SK-N-SH (cell line): Measurements from ENCODE around the gene CBFA2T2. TPM values are rescaled to one million over a fixed set of nuclear protein-coding genes. Genes with fewer than 3 reads are reported as not detected.
A peak's percentile ranks its signal among the peaks of the same experiment; 100 is the strongest.

Source experiments
- CTCF ChIA-PET: fragments of 300-600, 350-600 bp; formaldehyde crosslinking; extraction: SDS; loops from one replicate; lab custom pipeline; 2021; lab: Yijun Ruan, JAX
- POLR2A ChIA-PET: fragments of 350-600 bp; sonication (Branson Sonifier 250); formaldehyde crosslinking; extraction: SDS; loops from one replicate; lab custom pipeline; 2020; ENCODE audit warnings: antibody characterized with exemption, inconsistent platforms; lab: Yijun Ruan, JAX
- DNase-seq: peaks from one replicate; pipeline ENCODE4 v3.0.0; 2012
- H2AFZ ChIP-seq: fragments of 200-600 bp; sonication (generic); 2 replicates; pipeline ENCODE4 v1.8.1; 2016; ENCODE audit warnings: antibody characterized with exemption, mild to moderate bottlenecking, low read depth
- H3F3A ChIP-seq: fragments of 200-600 bp; sonication (generic); replicated peaks from 2 replicates; pipeline ENCODE3; 2016; ENCODE audit warnings: antibody characterized with exemption, mild to moderate bottlenecking; ENCODE audit not compliant: insufficient read depth
- H3K27ac ChIP-seq, 2 experiments: fragments of 200-500 bp in 1 of 2; fragments of 200-600 bp in 1 of 2; sonication (Bioruptor generic) in 1 of 2; sonication (generic), shearing (Covaris generic) in 1 of 2; 2 replicates each; pipeline versions ENCODE4 v1.5.1 to v1.6.1; 2014 to 2016; ENCODE audit warnings: low read depth in 2 of 2, inconsistent platforms in 1 of 2, low read length in 1 of 2, mild to moderate bottlenecking in 1 of 2, mixed read lengths in 1 of 2
- H3K27me3 ChIP-seq: fragments of 200-600 bp; sonication (generic), shearing (Covaris generic); 2 replicates; pipeline ENCODE4 v1.6.1; 2016; ENCODE audit warnings: mixed run types; ENCODE audit not compliant: insufficient read depth
- H3K36me3 ChIP-seq, 2 experiments: fragments of 200-500 bp in 1 of 2; fragments of 200-600 bp in 1 of 2; sonication (Bioruptor generic) in 1 of 2; sonication (generic) in 1 of 2; replicated peaks in 1 of 2; 2 replicates each; pipeline versions ENCODE3 to v1.5.1; 2014 to 2016; ENCODE audit warnings: low read length in 1 of 2, mild to moderate bottlenecking in 1 of 2; ENCODE audit not compliant: insufficient read depth in 2 of 2, control insufficient read depth in 1 of 2
- H3K4me1 ChIP-seq, 2 experiments: fragments of 200-500 bp in 1 of 2; fragments of 200-600 bp in 1 of 2; sonication (Bioruptor generic) in 1 of 2; sonication (generic), shearing (Covaris generic) in 1 of 2; 2 replicates each; pipeline versions ENCODE4 v1.5.1 to v1.6.1; 2014 to 2016; ENCODE audit warnings: low read depth in 1 of 2, low read length in 1 of 2, mixed run types in 1 of 2; ENCODE audit not compliant: insufficient read depth in 2 of 2, control insufficient read depth in 1 of 2
- H3K4me2 ChIP-seq: fragments of 200-600 bp; sonication (generic), shearing (Covaris generic); 2 replicates; pipeline ENCODE4 v1.6.1; 2017; ENCODE audit warnings: mixed run types
- H3K4me3 ChIP-seq, 2 experiments: fragments of 200-500 bp in 1 of 2; fragments of 200-600 bp in 1 of 2; sonication (Bioruptor generic) in 1 of 2; sonication (generic), shearing (Covaris generic) in 1 of 2; 2 replicates each; pipeline versions ENCODE4 v1.5.1 to v1.8.1; 2014 to 2016; ENCODE audit warnings: low read depth in 2 of 2, inconsistent platforms in 1 of 2, low read length in 1 of 2, mild to moderate bottlenecking in 1 of 2, mixed read lengths in 1 of 2, moderate library complexity in 1 of 2
- H3K79me2 ChIP-seq: fragments of 200-600 bp; sonication (generic); 2 replicates; pipeline ENCODE4 v1.8.1; 2017; ENCODE audit warnings: mild to moderate bottlenecking; ENCODE audit not compliant: insufficient read depth
- H3K9ac ChIP-seq: fragments of 200-600 bp; sonication (generic); 2 replicates; pipeline ENCODE4 v1.6.1; 2017; ENCODE audit warnings: mixed run types
- H3K9me2 ChIP-seq: fragments of 200-600 bp; sonication (generic); 2 replicates; pipeline ENCODE4 v1.6.1; 2017; ENCODE audit warnings: mixed run types
- H3K9me3 ChIP-seq: fragments of 200-600 bp; sonication (generic); 2 replicates; pipeline ENCODE4 v1.6.1; 2017; ENCODE audit warnings: mixed run types, mild to moderate bottlenecking, moderate library complexity
- H4K20me1 ChIP-seq: fragments of 200-600 bp; sonication (generic); 2 replicates; pipeline ENCODE4 v1.6.1; 2017; ENCODE audit warnings: mild to moderate bottlenecking, mixed run types; ENCODE audit not compliant: insufficient read depth
- CTCF ChIP-seq: fragments of 200-600 bp; sonication (generic); IDR thresholded peaks from 2 replicates; pipeline ENCODE4 v1.6.1; 2017; ENCODE audit warnings: antibody characterized with exemption, mild to moderate bottlenecking, moderate library complexity
- EP300 ChIP-seq, 2 experiments: IDR thresholded peaks; 2 replicates each; pipeline versions ENCODE4 v1.4.0 to v1.6.1; 2012; ENCODE audit warnings: borderline replicate concordance in 1 of 2, low read depth in 1 of 2, low read length in 1 of 2
- EZH2phosphoT487 ChIP-seq: fragments of 200-600 bp; sonication (generic); IDR thresholded peaks from 2 replicates; pipeline ENCODE4 v1.6.1; 2017; ENCODE audit warnings: low read depth, mixed run types, mild to moderate bottlenecking, antibody characterized with exemption, moderate library complexity, borderline replicate concordance
- FOXJ3 ChIP-seq: sonication (generic); formaldehyde crosslinking; IDR thresholded peaks from 2 replicates; pipeline ENCODE4 v1.5.1; 2020; ENCODE audit warnings: mild to moderate bottlenecking, missing genetic modification reagents
- FOXM1 ChIP-seq: IDR thresholded peaks from 2 replicates; pipeline ENCODE4 v1.4.0; 2012; ENCODE audit warnings: low read depth, mild to moderate bottlenecking
- GABPA ChIP-seq: IDR thresholded peaks from 2 replicates; pipeline ENCODE4 v1.4.0; 2012; ENCODE audit warnings: low read depth, mild to moderate bottlenecking
- JUND ChIP-seq: IDR thresholded peaks from 2 replicates; pipeline ENCODE4 v1.4.0; 2012
- MAX ChIP-seq: IDR thresholded peaks from 2 replicates; pipeline ENCODE4 v1.4.0; 2012; ENCODE audit warnings: low read depth
- NRF1 ChIP-seq: IDR thresholded peaks from 2 replicates; pipeline ENCODE4 v1.6.1; 2012; ENCODE audit warnings: low read depth, mild to moderate bottlenecking, low read length
- PBX3 ChIP-seq: IDR thresholded peaks from 2 replicates; pipeline ENCODE4; 2012
- POLR2AphosphoS5 ChIP-seq: IDR thresholded peaks from 2 replicates; pipeline ENCODE4 v1.6.1; 2012; ENCODE audit warnings: low read depth, low read length
- RAD21 ChIP-seq: IDR thresholded peaks from 2 replicates; pipeline ENCODE4 v1.6.1; 2012; ENCODE audit warnings: mild to moderate bottlenecking, low read length
- RFX5 ChIP-seq: IDR thresholded peaks from 2 replicates; pipeline ENCODE4 v1.6.1; 2012; ENCODE audit warnings: mild to moderate bottlenecking, improper control_type of control experiment, low read length
- RXRA ChIP-seq: IDR thresholded peaks from 2 replicates; pipeline ENCODE4 v1.4.0; 2012; ENCODE audit warnings: low read depth, mild to moderate bottlenecking, borderline replicate concordance
- SIN3A ChIP-seq: IDR thresholded peaks from 2 replicates; pipeline ENCODE4 v1.6.1; 2012; ENCODE audit warnings: low read depth, mild to moderate bottlenecking, low read length, moderate library complexity, borderline replicate concordance
- SMC3 ChIP-seq: IDR thresholded peaks from 2 replicates; pipeline ENCODE4 v1.6.1; 2012; ENCODE audit warnings: low read depth, low read length, improper control_type of control experiment
- TAF1 ChIP-seq: IDR thresholded peaks from 2 replicates; pipeline ENCODE4 v1.6.1; 2012; ENCODE audit warnings: low read depth, mild to moderate bottlenecking, low read length, moderate library complexity, borderline replicate concordance
- TEAD4 ChIP-seq: IDR thresholded peaks from 2 replicates; pipeline ENCODE4 v1.4.0; 2012; ENCODE audit warnings: mild to moderate bottlenecking, borderline replicate concordance; ENCODE audit not compliant: insufficient read depth
- USF1 ChIP-seq: IDR thresholded peaks from 2 replicates; pipeline ENCODE4 v1.4.0; 2012; ENCODE audit warnings: low read depth, borderline replicate concordance
- YY1 ChIP-seq: IDR thresholded peaks from 2 replicates; pipeline ENCODE4 v1.4.0; 2012; ENCODE audit warnings: low read depth, mild to moderate bottlenecking
- WGBS: methylation state at CpG from one replicate; pipeline ENCODE4 v1.1.6; 2017; ENCODE audit warnings: low lambda C conversion rate; 5-methylcytosine and 5-hydroxymethylcytosine counted together
- polyA plus RNA-seq, 3 experiments: library from polyadenylated mRNA; depleted of rRNA; stranded (reverse); fragments of >200 nt; gene quantifications; 2 replicates each; pipeline ENCODE4 v1.2.3, GENCODE V29; 2012

Gene CBFA2T2
- polyA plus RNA-seq, 1 of the 3 experiments (the other 2 are of a cell fraction) = 11.0 TPM

- TF ChIP-seq FOXJ3 = no peak
- peak; percentile 80 for TF ChIP-seq GABPA
- TF ChIP-seq FOXM1 = no peak
- TF ChIP-seq POLR2AphosphoS5 = peak; percentile 83; the same call in 1 of the 2 replicates
- TF ChIP-seq RXRA = no peak
- TF ChIP-seq RFX5 = no peak
- 0 out of 2 replicates have a peak, but pooled peaks have one; percentile 2 for TF ChIP-seq PBX3
- peak; percentile 75 for TF ChIP-seq TAF1
- peak; percentile 13; the same call in 1 of the 2 replicates for TF ChIP-seq SMC3
- no peak; the same call in 1 of the 2 replicates for TF ChIP-seq SIN3A
- no peak for TF ChIP-seq JUND
- TF ChIP-seq USF1 = 0 out of 2 replicates have a peak, but pooled peaks have one; percentile 9
- TF ChIP-seq, all 33 proteins: peak for 11
Measured at GRCh38 chr20:33663161-33664084, 173.5 kb downstream of the CBFA2T2 start (continued).

- H3F3A ChIP-seq = peaks cover 25% of the 10 kb centered on the region
- peak; percentile 69 for DNase-seq
- peak overlapping the region; percentile 83 for H3K9ac ChIP-seq
- H3K4me3 ChIP-seq = peak overlapping the region; percentile 76 to 88
- 94% methylated on average over 3 of the region's 9 CpGs for WGBS
- H3K27me3 ChIP-seq = no peaks in the 10 kb centered on the region
- H3K4me2 ChIP-seq = peak overlapping the region; percentile 100
- H4K20me1 ChIP-seq = no peaks in the 10 kb centered on the region
- peak overlapping the region; percentile 77 to 90 for H3K27ac ChIP-seq
- no peaks in the 10 kb centered on the region for H3K9me3 ChIP-seq
- H3K36me3 ChIP-seq = peaks cover 8 to 10% of the 10 kb centered on the region in 2 experiments
- CTCF ChIA-PET = interaction anchor here (0.8 to 10.6 kb wide), 7 partner anchors 11 to 220 kb away, joined by 3 to 114 read pairs (median 4); partner anchors contain the start of gene CBFA2T2
- H3K9me2 ChIP-seq = no peaks in the 10 kb centered on the region
- no peaks in the 10 kb centered on the region for H3K79me2 ChIP-seq
- TF ChIP-seq YY1 = no peak
- no peak for TF ChIP-seq RAD21
- TF ChIP-seq EZH2phosphoT487 = no peak
- TF ChIP-seq RFX5 = no peak
- TF ChIP-seq SMC3 = no peak
- no peak for TF ChIP-seq CTCF
- no peak for TF ChIP-seq POLR2AphosphoS5
- TF ChIP-seq FOXM1 = no peak
- no peak for TF ChIP-seq PBX3
- TF ChIP-seq MAX = no peak
- TF ChIP-seq SIN3A = no peak
- no peak for TF ChIP-seq EP300 (IDR thresholded peaks at IDR 0.05; ENCODE audit: borderline replicate concordance in 1 of 2, low read depth in 1 of 2, low read length in 1 of 2)
- TF ChIP-seq NRF1 = no peak
- TF ChIP-seq TEAD4 = no peak
- H2AFZ ChIP-seq = peak overlapping the region; percentile 91
- peaks cover 0 to 41% of the 10 kb centered on the region in 2 experiments; a peak in 1 of 4 replicates for H3K4me1 ChIP-seq
- POLR2A ChIA-PET = interaction anchor here (1.0 to 3.7 kb wide), 6 partner anchors 10 to 263 kb away, joined by 3 to 17 read pairs (median 7); partner anchors contain the start of genes CDK5RAP1 and SNTA1
Measured at GRCh38 chr20:33664085-33664761, 174.3 kb downstream of the CBFA2T2 start.
